ENCODE measurements around the gene TRAK2.

- TF ChIP-seq CTCF (IDR thresholded peaks at IDR 0.05) (no peak), POLR2AphosphoS5 (IDR thresholded peaks at IDR 0.05) (no peak)
These were observed 105.5 kb downstream of the TRAK2 start for GRCh38 chr2:201345625-201346213.
